ENCODE data around the gene TMEM80.
A peak's percentile ranks its signal among the peaks of the same experiment; 100 is the strongest.
"Not testable (repeated sequence)": the region's sequence is repeated elsewhere in the genome, so short reads cannot be mapped to it uniquely, and the experiment has no call there.

The TMEM80 gene

GRCh38 chr11:695538-696248 lies at the start of gene TMEM80:
TSS of gene TMEM80 (plus strand) at chr11:695816. CDS start at chr11:695828, 12 bp downstream.
- peak; percentile 92 to 94 (median 92) for DNase-seq (ENCODE audit: low read depth in 3 of 3, low spot score in 1 of 3)

GRCh38 chr11:646214-646613 lies 49.4 kb upstream of the TMEM80 start:
- DNase-seq (ENCODE audit: low read depth in 3 of 3, low spot score in 1 of 3), result no peak

- not testable (repeated sequence) for DNase-seq (ENCODE audit: low read depth in 3 of 3, low spot score in 1 of 3)
These were observed 47.9 kb upstream of the TMEM80 start for GRCh38 chr11:647672-648158.

- no peak for DNase-seq (ENCODE audit: low read depth in 3 of 3, low spot score in 1 of 3)
These were observed 45.1 kb upstream of the TMEM80 start for GRCh38 chr11:650482-650881.

- not testable (repeated sequence) for DNase-seq (ENCODE audit: low read depth in 3 of 3, low spot score in 1 of 3)
These were observed 42.5 kb upstream of the TMEM80 start for GRCh38 chr11:653136-653535.

- DNase-seq (ENCODE audit: low read depth in 3 of 3, low spot score in 1 of 3), result no peak
These were observed 41.8 kb upstream of the TMEM80 start for GRCh38 chr11:653837-654236.

- not testable (repeated sequence) for DNase-seq (ENCODE audit: low read depth in 3 of 3, low spot score in 1 of 3)
These were observed 41.2 kb upstream of the TMEM80 start for GRCh38 chr11:654444-654843.

- DNase-seq (ENCODE audit: low read depth in 3 of 3, low spot score in 1 of 3), result no peak
These were observed 40.4 kb upstream of the TMEM80 start for GRCh38 chr11:655036-655726.

GRCh38 chr11:656426-656825 lies 39.2 kb upstream of the TMEM80 start:
- no peak for DNase-seq (ENCODE audit: low read depth in 3 of 3, low spot score in 1 of 3)

- DNase-seq (ENCODE audit: low read depth in 3 of 3, low spot score in 1 of 3), result no peak
These were observed 38.8 kb upstream of the TMEM80 start for GRCh38 chr11:656866-657265.

GRCh38 chr11:657691-658126 lies 37.9 kb upstream of the TMEM80 start:
- no peak for DNase-seq (ENCODE audit: low read depth in 3 of 3, low spot score in 1 of 3)

- no peak for DNase-seq (ENCODE audit: low read depth in 3 of 3, low spot score in 1 of 3)
These were observed 36.0 kb upstream of the TMEM80 start for GRCh38 chr11:659532-660085.

- no peak for DNase-seq (ENCODE audit: low read depth in 3 of 3, low spot score in 1 of 3)
These were observed 35.3 kb upstream of the TMEM80 start for GRCh38 chr11:660281-660680.

- no peak for DNase-seq (ENCODE audit: low read depth in 3 of 3, low spot score in 1 of 3)
These were observed 34.8 kb upstream of the TMEM80 start for GRCh38 chr11:660681-661444.

- peak in 1 of 3 donors; percentile 14 for DNase-seq (ENCODE audit: low read depth in 3 of 3, low spot score in 1 of 3)
These were observed 32.8 kb upstream of the TMEM80 start for GRCh38 chr11:662689-663274.

GRCh38 chr11:665062-665703 lies 30.4 kb upstream of the TMEM80 start:
- DNase-seq (ENCODE audit: low read depth in 3 of 3, low spot score in 1 of 3), result no peak

GRCh38 chr11:665704-666281 lies 29.8 kb upstream of the TMEM80 start:
- DNase-seq (ENCODE audit: low read depth in 3 of 3, low spot score in 1 of 3), result no peak

GRCh38 chr11:673866-674265 lies 21.8 kb upstream of the TMEM80 start:
- no peak for DNase-seq (ENCODE audit: low read depth in 3 of 3, low spot score in 1 of 3)

GRCh38 chr11:674406-674805 lies 21.2 kb upstream of the TMEM80 start:
- no peak for DNase-seq (ENCODE audit: low read depth in 3 of 3, low spot score in 1 of 3)

- no peak for DNase-seq (ENCODE audit: low read depth in 3 of 3, low spot score in 1 of 3)
These were observed 17.3 kb upstream of the TMEM80 start for GRCh38 chr11:678297-678696.
